GM23338 (cell line): ENCODE results near the gene MRPL48. TPM values are rescaled to one million over a fixed set of nuclear protein-coding genes. Genes with fewer than 3 reads are reported as not detected.

Source experiments
- ATAC-seq: fragments of 200-7000 bp; cut with Tn5 transposase; 3 replicates; pipeline ENCODE4 v1.9.1; 2020
- DNase-seq: peaks from one replicate; pipeline ENCODE4 v3.0.0-alpha.2; 2015; ENCODE audit warnings: low spot score
- H2AFZ ChIP-seq: fragments of 200-600 bp; sonication (generic); 2 replicates; pipeline ENCODE4 v1.8.0; 2016; ENCODE audit warnings: antibody characterized with exemption, mild to moderate bottlenecking, moderate library complexity
- H3F3A ChIP-seq: fragments of 200-600 bp; sonication (generic); replicated peaks from 2 replicates; pipeline ENCODE4 v1.8.0; 2017; ENCODE audit warnings: antibody characterized with exemption, mixed run types, low read depth
- H3K27ac ChIP-seq: fragments of 200-600 bp; sonication (generic); 2 replicates; pipeline ENCODE4 v1.6.1; 2016; ENCODE audit warnings: low read depth
- H3K27me3 ChIP-seq: fragments of 200-600 bp; sonication (generic); 2 replicates; pipeline ENCODE4 v1.8.0; 2016; ENCODE audit warnings: mild to moderate bottlenecking, mixed run types, moderate library complexity; ENCODE audit not compliant: insufficient read depth
- H3K36me3 ChIP-seq: fragments of 200-600 bp; sonication (generic); 2 replicates; pipeline ENCODE4 v1.8.0; 2016; ENCODE audit warnings: mild to moderate bottlenecking; ENCODE audit not compliant: insufficient read depth
- H3K4me1 ChIP-seq: fragments of 200-600 bp; sonication (generic); 2 replicates; pipeline ENCODE4 v1.8.0; 2016; ENCODE audit warnings: mild to moderate bottlenecking, moderate library complexity; ENCODE audit not compliant: insufficient read depth
- H3K4me2 ChIP-seq: fragments of 200-600 bp; sonication (generic); 2 replicates; pipeline ENCODE4 v1.7.1; 2017; ENCODE audit warnings: mixed run types
- H3K4me3 ChIP-seq: fragments of 200-600 bp; sonication (generic); 2 replicates; pipeline ENCODE4 v1.6.1; 2016; ENCODE audit warnings: mixed run types
- H3K79me2 ChIP-seq: fragments of 200-600 bp; sonication (generic); replicated peaks from 2 replicates; pipeline ENCODE4 v1.8.0; 2017; ENCODE audit warnings: mild to moderate bottlenecking; ENCODE audit not compliant: insufficient read depth
- H3K9me2 ChIP-seq: fragments of 200-600 bp; sonication (generic); 2 replicates; pipeline ENCODE4 v1.8.0; 2017; ENCODE audit not compliant: insufficient read depth
- H4K20me1 ChIP-seq: fragments of 200-600 bp; sonication (generic); replicated peaks from 2 replicates; pipeline ENCODE4 v1.8.0; 2017; ENCODE audit warnings: mild to moderate bottlenecking; ENCODE audit not compliant: insufficient read depth
- H3K27ac Mint-ChIP-seq: 2 replicates; pipeline ENCODE4 v1.8.0; 2020; ENCODE audit warnings: inconsistent platforms, mild to moderate bottlenecking, moderate library complexity, mixed read lengths
- H3K27me3 Mint-ChIP-seq: 3 replicates; pipeline ENCODE4 v1.8.0; 2022; ENCODE audit warnings: low read depth, mild to moderate bottlenecking, moderate library complexity, mixed read lengths, inconsistent platforms; ENCODE audit not compliant: insufficient read depth, poor library complexity
- H3K36me3 Mint-ChIP-seq: 3 replicates; pipeline ENCODE4 v1.8.0; 2021; ENCODE audit warnings: low read depth, mild to moderate bottlenecking, inconsistent platforms, moderate library complexity, mixed read lengths
- H3K4me1 Mint-ChIP-seq: 3 replicates; pipeline ENCODE4 v1.8.0; 2020; ENCODE audit warnings: mild to moderate bottlenecking, inconsistent platforms, mixed read lengths
- H3K4me3 Mint-ChIP-seq: 3 replicates; pipeline ENCODE4 v1.8.0; 2021; ENCODE audit warnings: moderate library complexity, mild to moderate bottlenecking, inconsistent platforms, mixed read lengths
- H3K9me3 Mint-ChIP-seq: 3 replicates; pipeline ENCODE4 v1.8.0; 2020; ENCODE audit warnings: moderate library complexity, mild to moderate bottlenecking, inconsistent platforms, mixed read lengths
- CREB1 ChIP-seq: fragments of 250-450 bp; sonication (Bioruptor Pico); IDR thresholded peaks from 2 replicates; pipeline ENCODE4 v1.5.0; 2020; ENCODE audit warnings: low read depth, mild to moderate bottlenecking, moderate library complexity
- EZH2 ChIP-seq: fragments of 200-600 bp; sonication (generic); IDR thresholded peaks from one replicate; pipeline ENCODE4 v1.8.0; 2017; ENCODE audit warnings: antibody characterized with exemption, mild to moderate bottlenecking, low read depth; ENCODE audit not compliant: unreplicated experiment
- EZH2phosphoT487 ChIP-seq: fragments of 200-600 bp; sonication (generic); IDR thresholded peaks from one replicate; pipeline ENCODE4 v1.8.1; 2018; ENCODE audit warnings: antibody characterized with exemption; ENCODE audit not compliant: unreplicated experiment
- JUNB ChIP-seq: IDR thresholded peaks from one replicate; pipeline ENCODE4 v1.6.1; 2016; ENCODE audit warnings: antibody characterized with exemption; ENCODE audit not compliant: unreplicated experiment
- NANOG ChIP-seq: IDR thresholded peaks from 2 replicates; pipeline ENCODE4 v1.6.1; 2016; ENCODE audit warnings: antibody characterized with exemption, borderline replicate concordance
- POLR2AphosphoS5 ChIP-seq: IDR thresholded peaks from 2 replicates; pipeline ENCODE4 v1.6.1; 2016; ENCODE audit warnings: antibody characterized with exemption, low read depth
- STAT1 ChIP-seq: IDR thresholded peaks from one replicate; pipeline ENCODE4 v1.6.1; 2016; ENCODE audit warnings: antibody characterized with exemption; ENCODE audit not compliant: unreplicated experiment
- ZNF114 ChIP-seq: fragments of 250-450 bp; sonication (Bioruptor Pico); IDR thresholded peaks from 2 replicates; pipeline ENCODE4 v1.5.0; 2020; ENCODE audit warnings: mild to moderate bottlenecking, moderate library complexity
- ZNF331 ChIP-seq: fragments of 250-450 bp; sonication (Bioruptor Pico); IDR thresholded peaks from 2 replicates; pipeline ENCODE4 v1.5.0; 2020; ENCODE audit warnings: low read depth, mild to moderate bottlenecking, moderate library complexity
- polyA plus RNA-seq: library from polyadenylated mRNA; unstranded; fragments of >200 nt; fragmentation: Nextera tagmentation; extraction: Ambion mirVana; gene quantifications from 2 replicates; pipeline ENCODE4 v1.2.1, GENCODE V29; 2016
- total RNA-seq: library from RNA; depleted of rRNA; stranded (reverse); fragments of >200 nt; shearing (Covaris generic); gene quantifications from 2 replicates; pipeline ENCODE4 v1.2.3, GENCODE V29; 2014
- TF ChIP-seq, protein P1 (sequence below): IDR thresholded peaks from one replicate; pipeline ENCODE4 v1.6.1; 2018; ENCODE audit warnings: antibody characterized with exemption; ENCODE audit not compliant: unreplicated experiment
- TF ChIP-seq, protein P2 (sequence below): IDR thresholded peaks from 2 replicates; pipeline ENCODE4 v1.6.1; 2016; ENCODE audit warnings: antibody characterized with exemption
- TF ChIP-seq, protein P3 (sequence below): fragments of 250-450 bp; sonication (Bioruptor Pico); IDR thresholded peaks from 2 replicates; pipeline ENCODE4 v1.5.0; 2020; ENCODE audit warnings: mild to moderate bottlenecking, moderate library complexity
- TF ChIP-seq, protein P4 (sequence below), 2 experiments: fragments of 200-600 bp in 1 of 2; sonication (generic) in 1 of 2; conservative IDR thresholded peaks; 2 replicates each; pipeline versions ENCODE4 v1.5.1 to v1.6.1; 2016 to 2017; ENCODE audit warnings: antibody characterized with exemption in 2 of 2, low read depth in 2 of 2, mild to moderate bottlenecking in 2 of 2, moderate library complexity in 1 of 2

MRPL48 gene
- total and polyA plus RNA-seq, 2 experiments from 2014 or later, result 24.1 to 103 TPM

DNA sequence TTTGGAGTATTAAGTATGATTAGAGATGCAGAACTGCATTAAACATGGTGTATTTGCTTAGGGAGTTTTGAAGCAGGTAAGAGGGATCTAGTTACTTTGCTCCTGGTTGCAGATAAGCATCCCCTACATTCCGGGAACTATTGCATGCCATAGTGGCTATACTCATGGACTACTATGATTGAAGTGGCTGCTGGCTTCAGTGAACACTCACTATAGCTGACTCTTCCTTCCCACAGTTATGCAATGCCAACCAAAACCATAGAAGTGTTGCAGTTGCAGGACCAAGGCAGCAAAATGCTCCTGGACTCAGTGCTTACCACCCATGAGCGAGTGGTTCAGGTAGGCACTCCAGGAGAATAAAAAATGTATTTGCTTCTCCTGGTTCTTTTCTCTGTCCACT, 72.0 kb downstream of the MRPL48 start:
- H3K9me3 Mint-ChIP-seq, result no peaks in the 10 kb centered on the region; the same call in 2 of the 3 replicates
- no peaks in the 10 kb centered on the region for H3K9me2 ChIP-seq
- H3K4me2 ChIP-seq, result no peak overlapping the region
- TF ChIP-seq EZH2phosphoT487 (no peak), JUNB (no peak), STAT1 (no peak), POLR2AphosphoS5 (no peak), NANOG (no peak), ZNF331 (no peak), EZH2 (no peak), CREB1 (no peak), ZNF114 (CRISPR knock-in tag) (no peak)
- TF ChIP-seq, protein P1, sequence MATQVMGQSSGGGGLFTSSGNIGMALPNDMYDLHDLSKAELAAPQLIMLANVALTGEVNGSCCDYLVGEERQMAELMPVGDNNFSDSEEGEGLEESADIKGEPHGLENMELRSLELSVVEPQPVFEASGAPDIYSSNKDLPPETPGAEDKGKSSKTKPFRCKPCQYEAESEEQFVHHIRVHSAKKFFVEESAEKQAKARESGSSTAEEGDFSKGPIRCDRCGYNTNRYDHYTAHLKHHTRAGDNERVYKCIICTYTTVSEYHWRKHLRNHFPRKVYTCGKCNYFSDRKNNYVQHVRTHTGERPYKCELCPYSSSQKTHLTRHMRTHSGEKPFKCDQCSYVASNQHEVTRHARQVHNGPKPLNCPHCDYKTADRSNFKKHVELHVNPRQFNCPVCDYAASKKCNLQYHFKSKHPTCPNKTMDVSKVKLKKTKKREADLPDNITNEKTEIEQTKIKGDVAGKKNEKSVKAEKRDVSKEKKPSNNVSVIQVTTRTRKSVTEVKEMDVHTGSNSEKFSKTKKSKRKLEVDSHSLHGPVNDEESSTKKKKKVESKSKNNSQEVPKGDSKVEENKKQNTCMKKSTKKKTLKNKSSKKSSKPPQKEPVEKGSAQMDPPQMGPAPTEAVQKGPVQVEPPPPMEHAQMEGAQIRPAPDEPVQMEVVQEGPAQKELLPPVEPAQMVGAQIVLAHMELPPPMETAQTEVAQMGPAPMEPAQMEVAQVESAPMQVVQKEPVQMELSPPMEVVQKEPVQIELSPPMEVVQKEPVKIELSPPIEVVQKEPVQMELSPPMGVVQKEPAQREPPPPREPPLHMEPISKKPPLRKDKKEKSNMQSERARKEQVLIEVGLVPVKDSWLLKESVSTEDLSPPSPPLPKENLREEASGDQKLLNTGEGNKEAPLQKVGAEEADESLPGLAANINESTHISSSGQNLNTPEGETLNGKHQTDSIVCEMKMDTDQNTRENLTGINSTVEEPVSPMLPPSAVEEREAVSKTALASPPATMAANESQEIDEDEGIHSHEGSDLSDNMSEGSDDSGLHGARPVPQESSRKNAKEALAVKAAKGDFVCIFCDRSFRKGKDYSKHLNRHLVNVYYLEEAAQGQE, result no peak
- TF ChIP-seq, protein P2, sequence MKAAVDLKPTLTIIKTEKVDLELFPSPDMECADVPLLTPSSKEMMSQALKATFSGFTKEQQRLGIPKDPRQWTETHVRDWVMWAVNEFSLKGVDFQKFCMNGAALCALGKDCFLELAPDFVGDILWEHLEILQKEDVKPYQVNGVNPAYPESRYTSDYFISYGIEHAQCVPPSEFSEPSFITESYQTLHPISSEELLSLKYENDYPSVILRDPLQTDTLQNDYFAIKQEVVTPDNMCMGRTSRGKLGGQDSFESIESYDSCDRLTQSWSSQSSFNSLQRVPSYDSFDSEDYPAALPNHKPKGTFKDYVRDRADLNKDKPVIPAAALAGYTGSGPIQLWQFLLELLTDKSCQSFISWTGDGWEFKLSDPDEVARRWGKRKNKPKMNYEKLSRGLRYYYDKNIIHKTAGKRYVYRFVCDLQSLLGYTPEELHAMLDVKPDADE, result no peak
- TF ChIP-seq, protein P3, sequence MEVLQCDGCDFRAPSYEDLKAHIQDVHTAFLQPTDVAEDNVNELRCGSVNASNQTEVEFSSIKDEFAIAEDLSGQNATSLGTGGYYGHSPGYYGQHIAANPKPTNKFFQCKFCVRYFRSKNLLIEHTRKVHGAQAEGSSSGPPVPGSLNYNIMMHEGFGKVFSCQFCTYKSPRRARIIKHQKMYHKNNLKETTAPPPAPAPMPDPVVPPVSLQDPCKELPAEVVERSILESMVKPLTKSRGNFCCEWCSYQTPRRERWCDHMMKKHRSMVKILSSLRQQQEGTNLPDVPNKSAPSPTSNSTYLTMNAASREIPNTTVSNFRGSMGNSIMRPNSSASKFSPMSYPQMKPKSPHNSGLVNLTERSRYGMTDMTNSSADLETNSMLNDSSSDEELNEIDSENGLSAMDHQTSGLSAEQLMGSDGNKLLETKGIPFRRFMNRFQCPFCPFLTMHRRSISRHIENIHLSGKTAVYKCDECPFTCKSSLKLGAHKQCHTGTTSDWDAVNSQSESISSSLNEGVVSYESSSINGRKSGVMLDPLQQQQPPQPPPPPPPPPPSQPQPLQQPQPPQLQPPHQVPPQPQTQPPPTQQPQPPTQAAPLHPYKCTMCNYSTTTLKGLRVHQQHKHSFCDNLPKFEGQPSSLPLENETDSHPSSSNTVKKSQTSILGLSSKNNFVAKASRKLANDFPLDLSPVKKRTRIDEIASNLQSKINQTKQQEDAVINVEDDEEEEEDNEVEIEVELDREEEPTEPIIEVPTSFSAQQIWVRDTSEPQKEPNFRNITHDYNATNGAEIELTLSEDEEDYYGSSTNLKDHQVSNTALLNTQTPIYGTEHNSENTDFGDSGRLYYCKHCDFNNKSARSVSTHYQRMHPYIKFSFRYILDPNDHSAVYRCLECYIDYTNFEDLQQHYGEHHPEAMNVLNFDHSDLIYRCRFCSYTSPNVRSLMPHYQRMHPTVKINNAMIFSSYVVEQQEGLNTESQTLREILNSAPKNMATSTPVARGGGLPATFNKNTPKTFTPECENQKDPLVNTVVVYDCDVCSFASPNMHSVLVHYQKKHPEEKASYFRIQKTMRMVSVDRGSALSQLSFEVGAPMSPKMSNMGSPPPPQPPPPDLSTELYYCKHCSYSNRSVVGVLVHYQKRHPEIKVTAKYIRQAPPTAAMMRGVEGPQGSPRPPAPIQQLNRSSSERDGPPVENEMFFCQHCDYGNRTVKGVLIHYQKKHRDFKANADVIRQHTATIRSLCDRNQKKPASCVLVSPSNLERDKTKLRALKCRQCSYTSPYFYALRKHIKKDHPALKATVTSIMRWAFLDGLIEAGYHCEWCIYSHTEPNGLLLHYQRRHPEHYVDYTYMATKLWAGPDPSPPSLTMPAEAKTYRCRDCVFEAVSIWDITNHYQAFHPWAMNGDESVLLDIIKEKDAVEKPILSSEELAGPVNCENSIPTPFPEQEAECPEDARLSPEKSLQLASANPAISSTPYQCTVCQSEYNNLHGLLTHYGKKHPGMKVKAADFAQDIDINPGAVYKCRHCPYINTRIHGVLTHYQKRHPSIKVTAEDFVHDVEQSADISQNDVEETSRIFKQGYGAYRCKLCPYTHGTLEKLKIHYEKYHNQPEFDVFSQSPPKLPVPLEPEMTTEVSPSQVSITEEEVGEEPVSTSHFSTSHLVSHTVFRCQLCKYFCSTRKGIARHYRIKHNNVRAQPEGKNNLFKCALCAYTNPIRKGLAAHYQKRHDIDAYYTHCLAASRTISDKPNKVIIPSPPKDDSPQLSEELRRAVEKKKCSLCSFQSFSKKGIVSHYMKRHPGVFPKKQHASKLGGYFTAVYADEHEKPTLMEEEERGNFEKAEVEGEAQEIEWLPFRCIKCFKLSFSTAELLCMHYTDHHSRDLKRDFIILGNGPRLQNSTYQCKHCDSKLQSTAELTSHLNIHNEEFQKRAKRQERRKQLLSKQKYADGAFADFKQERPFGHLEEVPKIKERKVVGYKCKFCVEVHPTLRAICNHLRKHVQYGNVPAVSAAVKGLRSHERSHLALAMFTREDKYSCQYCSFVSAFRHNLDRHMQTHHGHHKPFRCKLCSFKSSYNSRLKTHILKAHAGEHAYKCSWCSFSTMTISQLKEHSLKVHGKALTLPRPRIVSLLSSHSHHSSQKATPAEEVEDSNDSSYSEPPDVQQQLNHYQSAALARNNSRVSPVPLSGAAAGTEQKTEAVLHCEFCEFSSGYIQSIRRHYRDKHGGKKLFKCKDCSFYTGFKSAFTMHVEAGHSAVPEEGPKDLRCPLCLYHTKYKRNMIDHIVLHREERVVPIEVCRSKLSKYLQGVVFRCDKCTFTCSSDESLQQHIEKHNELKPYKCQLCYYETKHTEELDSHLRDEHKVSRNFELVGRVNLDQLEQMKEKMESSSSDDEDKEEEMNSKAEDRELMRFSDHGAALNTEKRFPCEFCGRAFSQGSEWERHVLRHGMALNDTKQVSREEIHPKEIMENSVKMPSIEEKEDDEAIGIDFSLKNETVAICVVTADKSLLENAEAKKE (CRISPR knock-in tag), result no peak
- TF ChIP-seq, protein P4, sequence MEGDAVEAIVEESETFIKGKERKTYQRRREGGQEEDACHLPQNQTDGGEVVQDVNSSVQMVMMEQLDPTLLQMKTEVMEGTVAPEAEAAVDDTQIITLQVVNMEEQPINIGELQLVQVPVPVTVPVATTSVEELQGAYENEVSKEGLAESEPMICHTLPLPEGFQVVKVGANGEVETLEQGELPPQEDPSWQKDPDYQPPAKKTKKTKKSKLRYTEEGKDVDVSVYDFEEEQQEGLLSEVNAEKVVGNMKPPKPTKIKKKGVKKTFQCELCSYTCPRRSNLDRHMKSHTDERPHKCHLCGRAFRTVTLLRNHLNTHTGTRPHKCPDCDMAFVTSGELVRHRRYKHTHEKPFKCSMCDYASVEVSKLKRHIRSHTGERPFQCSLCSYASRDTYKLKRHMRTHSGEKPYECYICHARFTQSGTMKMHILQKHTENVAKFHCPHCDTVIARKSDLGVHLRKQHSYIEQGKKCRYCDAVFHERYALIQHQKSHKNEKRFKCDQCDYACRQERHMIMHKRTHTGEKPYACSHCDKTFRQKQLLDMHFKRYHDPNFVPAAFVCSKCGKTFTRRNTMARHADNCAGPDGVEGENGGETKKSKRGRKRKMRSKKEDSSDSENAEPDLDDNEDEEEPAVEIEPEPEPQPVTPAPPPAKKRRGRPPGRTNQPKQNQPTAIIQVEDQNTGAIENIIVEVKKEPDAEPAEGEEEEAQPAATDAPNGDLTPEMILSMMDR (conservative IDR thresholded peaks at IDR 0.05; ENCODE audit: low read depth in 2 of 2), result no peak
- no peaks in the 10 kb centered on the region for H3F3A ChIP-seq
- no peak overlapping the region for H3K27ac ChIP-seq
- no peak overlapping the region for H3K4me3 ChIP-seq
- no peak overlapping the region for H3K27ac Mint-ChIP-seq
- no peaks in the 10 kb centered on the region for H3K79me2 ChIP-seq
- H3K4me1 ChIP-seq, result no peaks in the 10 kb centered on the region
- no peaks in the 10 kb centered on the region for H3K27me3 Mint-ChIP-seq
- no peaks in the 10 kb centered on the region; the same call in 1 of the 2 replicates for H3K36me3 ChIP-seq
- H3K27me3 ChIP-seq, result no peaks in the 10 kb centered on the region
- peaks cover 4% of the 10 kb centered on the region; the same call in 1 of the 3 replicates for H3K36me3 Mint-ChIP-seq
- H3K4me1 Mint-ChIP-seq, result peaks cover 7% of the 10 kb centered on the region
- H3K4me3 Mint-ChIP-seq, result no peak overlapping the region
- no peaks in the 10 kb centered on the region for H4K20me1 ChIP-seq
- H2AFZ ChIP-seq, result no peak overlapping the region
- no peak for DNase-seq
- no peak for ATAC-seq
